ENCODE measurements around the gene FXYD2. TPM values are rescaled to one million over a fixed set of nuclear protein-coding genes. Genes with fewer than 3 reads are reported as not detected.
"Not testable (repeated sequence)": the region's sequence is repeated elsewhere in the genome, so short reads cannot be mapped to it uniquely, and the experiment has no call there.

The FXYD2 gene
- total RNA-seq: 2.7 TPM
- long read RNA-seq: 0 reads

DNA sequence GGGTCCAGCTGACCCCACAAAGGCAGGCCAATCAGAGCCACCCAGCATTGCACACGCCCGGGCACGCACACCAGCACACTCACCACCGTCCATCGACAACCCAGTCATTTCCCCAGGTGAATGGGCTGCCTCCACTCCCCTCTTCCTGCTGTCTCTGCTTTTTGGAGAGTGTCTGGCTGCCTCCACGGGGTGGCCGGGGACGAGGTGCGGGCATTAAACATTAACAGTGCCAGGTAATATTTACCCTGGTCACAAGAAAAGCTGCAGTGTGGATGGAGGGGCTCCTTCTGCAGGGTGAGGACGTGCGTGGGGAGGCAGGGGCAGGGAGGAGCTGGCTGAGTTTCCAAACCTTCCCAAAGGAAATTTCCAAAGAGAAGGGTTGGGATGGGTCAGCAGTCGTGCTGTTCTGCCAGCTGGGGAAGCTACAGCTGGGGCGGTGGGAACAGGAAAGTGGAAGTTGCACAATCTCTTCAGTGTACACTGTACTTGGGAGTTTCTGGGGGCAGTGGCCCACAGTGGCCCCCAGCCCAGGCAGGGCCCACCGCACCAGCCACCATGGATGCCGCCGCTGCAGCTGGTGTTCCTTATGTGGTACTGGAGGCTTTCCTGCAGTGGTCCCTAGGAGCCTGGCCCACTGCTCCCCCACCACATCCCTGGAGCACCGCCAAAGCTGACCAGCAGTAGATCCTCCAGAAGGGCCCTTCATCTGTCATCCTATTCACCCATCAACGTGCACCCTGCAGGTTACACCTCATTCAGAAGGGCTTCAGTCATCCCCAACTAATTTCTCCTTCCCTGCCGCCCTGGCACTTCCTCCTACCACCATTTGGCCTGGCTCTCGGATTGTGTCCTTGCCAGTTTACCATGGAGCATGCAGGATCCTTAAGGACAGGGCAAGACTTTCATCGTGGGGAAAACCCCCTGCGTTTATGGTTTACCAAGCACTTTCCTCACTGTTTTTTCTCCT, at the start of gene FXYD2:
Gene FXYD2, minus strand, starts transcription at position 174 of the 967 bp plus-strand sequence. Its CDS starts 66 bp downstream, at position 108.
- DNase-seq (ENCODE audit: missing footprints): peak; percentile 86
- peak; percentile 69 for ATAC-seq
- intact Hi-C loops (cut with DNase I): loop anchor here (5.0 kb wide), 1 partner anchor 227 kb away; no protein-coding TSS in a partner anchor

DNA sequence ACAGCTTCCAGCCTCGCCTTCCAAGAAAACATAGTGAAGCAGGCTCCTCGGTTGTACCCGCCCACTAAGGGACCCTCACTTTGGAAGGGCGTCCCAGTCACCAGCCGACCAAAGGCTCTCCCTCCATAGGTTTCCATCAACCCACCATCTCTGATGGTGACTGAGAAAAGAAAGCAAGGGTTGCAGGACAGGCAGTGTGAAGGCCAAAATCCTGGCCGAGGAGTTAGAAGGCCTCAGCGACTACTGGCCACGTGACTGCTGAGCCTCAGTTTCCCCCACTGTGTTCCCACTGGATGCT, 49.2 kb upstream of the FXYD2 start:
- no peak for ATAC-seq
- intact Hi-C loops (cut with DNase I): no loop called here
- DNase-seq (ENCODE audit: missing footprints): no peak

DNA sequence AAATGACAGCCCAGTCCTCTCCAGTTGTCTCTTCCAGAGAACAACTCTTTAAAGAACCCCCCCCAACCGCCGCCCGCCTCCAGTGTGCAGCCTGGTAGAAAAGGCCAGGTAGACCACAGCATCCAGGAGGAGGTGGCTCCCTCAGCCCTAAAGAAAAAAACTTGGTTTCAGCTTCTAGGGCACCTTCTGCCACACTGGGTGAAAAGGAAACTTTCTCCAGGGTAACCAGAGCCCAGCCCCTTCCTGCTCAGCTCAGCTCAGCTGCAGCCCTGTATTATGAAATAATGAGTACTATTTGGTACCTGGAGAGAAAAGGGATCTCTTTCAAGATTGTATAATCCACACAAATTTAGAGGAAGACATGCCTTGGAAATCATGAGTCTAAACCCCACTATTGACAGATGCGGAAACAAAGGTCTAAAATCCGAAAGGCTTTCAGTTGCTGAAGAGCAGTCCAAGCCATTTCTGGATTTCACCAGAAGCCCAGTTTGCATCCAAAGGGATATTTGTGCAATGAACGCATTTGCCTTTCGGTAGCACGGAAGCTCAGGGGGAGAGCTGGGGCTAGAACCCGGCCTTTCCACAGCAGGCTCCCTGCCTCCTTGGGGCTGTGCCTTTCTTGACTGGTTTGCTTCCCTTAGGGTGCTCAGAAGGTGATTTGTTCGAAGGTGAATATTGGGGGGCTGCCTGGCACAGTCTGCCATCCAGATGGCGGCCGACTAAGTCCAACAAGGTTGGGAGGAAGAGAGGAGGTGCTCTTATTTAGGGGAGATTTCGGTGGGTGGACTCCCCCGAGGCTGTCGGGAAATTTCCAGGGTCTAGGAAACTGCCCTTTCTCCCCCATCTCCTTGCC, 48.7 kb upstream of the FXYD2 start:
- ATAC-seq: no peak
- intact Hi-C loops (cut with DNase I): no loop called here
- DNase-seq (ENCODE audit: missing footprints): no peak

DNA sequence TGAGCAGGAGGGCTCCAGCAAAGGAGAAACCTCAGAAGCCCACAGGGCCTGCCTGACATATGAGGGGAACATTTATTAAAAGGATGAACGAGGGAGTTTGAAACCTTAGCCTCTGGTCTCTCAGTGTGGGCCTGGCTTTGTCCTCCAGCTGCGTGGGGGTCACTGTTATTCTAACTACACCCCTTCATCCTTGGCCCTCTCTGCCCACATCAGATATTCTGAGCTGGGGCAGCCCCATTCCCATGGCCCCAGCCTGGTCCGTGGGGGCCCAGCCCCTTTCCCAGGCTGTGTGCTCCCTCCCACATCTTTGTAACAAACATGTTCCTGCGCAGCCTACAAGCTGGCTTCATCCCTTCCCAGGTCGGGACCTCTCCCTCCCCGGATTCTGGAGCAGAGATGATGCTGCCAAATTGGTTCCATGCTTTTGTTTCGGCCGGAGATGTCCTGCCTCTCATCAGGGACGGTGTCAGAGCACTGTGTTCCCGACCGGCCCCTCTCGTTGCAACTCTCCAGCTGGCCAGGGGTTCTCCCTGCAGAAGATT, 47.9 kb upstream of the FXYD2 start:
- ATAC-seq (peak; percentile 20), DNase-seq (ENCODE audit: missing footprints) (no peak)
- intact Hi-C loops (cut with DNase I): no loop called here

DNA sequence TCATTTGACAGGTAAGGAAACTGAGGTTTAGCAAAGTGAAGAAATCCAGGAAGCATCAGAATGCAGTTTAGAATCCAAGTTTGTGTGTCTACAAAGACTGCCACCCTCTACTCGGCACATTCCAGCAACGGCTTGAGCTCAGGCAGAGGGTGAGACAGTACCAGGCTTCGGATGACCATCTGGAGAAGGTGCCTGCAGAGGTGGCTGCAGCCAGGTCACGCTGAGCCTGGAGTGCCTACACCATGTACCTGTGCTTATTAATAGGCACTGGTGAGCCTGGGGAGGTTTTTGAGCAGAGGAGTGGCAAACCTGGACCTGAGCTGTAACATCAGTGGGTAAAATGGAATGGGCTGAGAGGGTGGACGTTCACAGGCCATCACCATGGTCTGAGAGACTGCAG, 47.2 kb upstream of the FXYD2 start:
- intact Hi-C loops (cut with DNase I): no loop called here
- DNase-seq (ENCODE audit: missing footprints): no peak
- ATAC-seq: no peak

DNA sequence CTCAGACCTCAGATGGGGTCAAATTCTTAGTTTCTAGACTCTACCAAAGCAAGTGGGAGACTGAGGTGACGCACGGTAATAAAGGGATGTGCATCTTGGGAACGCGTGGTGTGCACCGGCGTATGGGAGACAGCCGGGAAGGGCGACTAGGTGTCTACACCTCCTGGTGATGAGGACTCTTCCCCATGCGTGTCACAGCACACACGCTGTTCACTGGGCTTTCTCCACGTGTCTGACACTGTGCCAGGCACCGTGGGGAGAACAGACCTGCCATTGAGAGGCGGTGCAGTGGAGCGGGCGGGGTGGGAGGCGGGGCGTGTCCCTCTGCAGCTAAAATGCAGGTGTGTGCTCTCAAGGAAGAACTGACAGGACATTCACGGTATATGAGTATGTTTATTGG, 46.6 kb upstream of the FXYD2 start:
- intact Hi-C loops (cut with DNase I): no loop called here
- DNase-seq (ENCODE audit: missing footprints) (no peak), ATAC-seq (no peak)

DNA sequence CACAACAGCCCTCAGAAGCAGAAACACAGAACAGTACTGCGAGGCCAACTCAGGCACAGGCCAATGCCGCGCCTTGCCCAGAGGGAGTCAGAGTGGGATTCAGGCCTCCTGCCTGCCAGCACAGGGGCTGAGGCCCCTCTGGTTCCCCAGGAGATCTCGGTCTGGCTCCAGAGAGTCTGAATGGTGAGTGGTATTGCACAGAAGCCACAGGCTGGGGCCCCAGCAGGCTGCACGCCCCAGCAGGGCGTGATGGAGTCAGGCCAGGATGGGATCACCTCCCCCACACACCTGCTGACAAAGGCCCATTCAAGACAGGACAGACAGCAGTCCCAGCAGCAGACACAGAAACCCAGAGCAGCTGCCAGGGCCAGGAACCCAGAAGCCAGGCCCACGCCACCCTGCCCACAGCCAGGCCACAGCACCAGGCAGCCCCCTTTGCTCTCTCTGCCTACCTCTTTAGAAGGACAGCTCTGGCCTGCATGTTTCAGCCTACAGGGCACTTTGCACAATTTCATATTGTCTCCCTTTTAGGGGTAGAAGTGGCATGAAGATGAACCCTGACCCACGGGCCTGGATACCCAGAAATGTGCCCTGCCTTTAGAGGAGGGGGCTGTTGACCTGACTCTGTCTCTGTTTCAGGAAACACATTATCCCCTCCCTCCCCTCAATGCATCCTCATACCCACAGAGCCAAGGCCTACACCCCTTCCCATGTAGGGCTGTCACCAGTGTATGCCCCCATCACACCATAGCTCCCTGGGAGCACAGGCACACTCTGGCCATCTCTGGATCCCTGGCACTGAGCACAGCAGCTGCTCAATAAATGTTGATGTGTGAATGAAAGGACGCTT, 45.8 kb upstream of the FXYD2 start:
- DNase-seq (ENCODE audit: missing footprints): no peak
- no peak for ATAC-seq
- intact Hi-C loops (cut with DNase I): no loop called here

DNA sequence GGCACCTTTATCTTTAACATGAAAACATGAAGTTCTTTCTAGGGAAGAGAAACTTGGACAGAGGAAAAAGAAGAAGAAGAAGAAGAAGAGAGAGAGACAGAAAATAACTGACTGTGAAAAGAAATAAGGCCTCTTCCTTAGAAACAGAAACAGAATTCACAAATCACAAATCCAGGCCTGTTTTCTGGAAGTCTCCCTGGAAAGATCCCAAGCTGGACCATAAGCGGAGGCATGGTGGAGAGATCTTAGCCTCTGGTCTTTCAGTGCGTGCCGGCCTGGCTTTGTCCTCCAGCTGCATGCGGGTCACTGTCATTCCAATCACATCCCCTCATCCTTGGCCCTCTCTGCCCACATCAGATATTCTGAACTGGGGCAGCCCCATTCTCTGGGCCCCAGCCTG, 45.1 kb upstream of the FXYD2 start:
- ATAC-seq: no peak
- intact Hi-C loops (cut with DNase I): no loop called here
- DNase-seq (ENCODE audit: missing footprints): no peak

DNA sequence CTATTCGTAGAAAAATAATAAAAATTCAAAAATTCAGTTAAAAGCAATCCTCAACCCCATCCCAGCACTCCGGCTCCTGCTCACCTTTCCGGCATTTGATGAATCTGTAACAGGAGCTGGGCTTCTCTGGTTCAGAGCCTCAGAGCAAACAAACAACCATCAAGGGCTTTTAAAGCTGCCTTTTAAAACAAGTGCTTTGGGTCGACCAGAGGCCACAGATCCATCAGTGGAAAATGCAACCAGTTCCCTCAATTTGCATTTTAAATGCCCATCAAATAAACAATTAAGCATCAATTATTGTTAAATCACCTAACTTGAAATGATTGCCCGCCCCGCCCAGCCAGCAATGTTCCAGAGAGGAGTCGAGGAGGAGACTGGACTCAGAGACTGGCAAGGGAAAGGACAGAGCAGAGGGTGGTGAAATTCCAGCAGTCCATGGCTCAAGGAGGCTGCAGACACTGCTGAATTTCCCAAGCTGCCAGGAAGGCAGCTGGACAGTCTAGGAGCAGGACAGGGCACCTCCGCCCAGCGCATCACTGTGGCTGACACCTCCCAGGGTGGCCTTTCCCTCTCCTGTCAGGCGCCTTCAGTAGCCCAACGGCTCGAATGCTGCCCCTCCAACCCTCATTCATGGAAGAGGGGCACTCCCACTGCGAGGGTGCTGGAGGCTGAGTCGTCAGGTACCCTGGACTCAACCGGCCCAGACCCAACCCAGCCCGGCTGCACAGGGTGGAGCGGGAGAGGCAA, 44.4 kb upstream of the FXYD2 start:
- no peak for ATAC-seq
- intact Hi-C loops (cut with DNase I): no loop called here

DNA sequence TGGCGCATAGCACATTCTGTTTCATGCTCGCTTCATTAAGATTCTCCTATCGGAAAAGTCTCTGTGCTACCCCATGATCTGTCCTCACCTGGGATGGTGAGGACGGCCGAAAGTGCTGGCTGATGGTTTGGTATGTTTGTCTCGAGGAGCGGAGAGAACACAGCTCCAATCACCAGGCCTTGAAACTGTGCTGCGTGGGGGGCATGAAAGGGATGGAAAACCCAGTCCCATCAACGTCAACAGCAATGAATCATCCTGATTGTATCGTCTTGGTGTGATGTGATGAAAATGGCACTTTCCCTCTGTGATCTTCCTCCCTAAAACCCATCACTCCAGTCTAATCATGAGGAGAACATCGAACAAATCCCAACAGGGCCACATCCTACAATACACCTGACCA, 43.5 kb upstream of the FXYD2 start:
- no peak for ATAC-seq
- DNase-seq (ENCODE audit: missing footprints): no peak
- intact Hi-C loops (cut with DNase I): no loop called here

More for the DNA sequence above, 44.4 kb upstream of the FXYD2 start:
- DNase-seq (ENCODE audit: missing footprints): no peak

DNA sequence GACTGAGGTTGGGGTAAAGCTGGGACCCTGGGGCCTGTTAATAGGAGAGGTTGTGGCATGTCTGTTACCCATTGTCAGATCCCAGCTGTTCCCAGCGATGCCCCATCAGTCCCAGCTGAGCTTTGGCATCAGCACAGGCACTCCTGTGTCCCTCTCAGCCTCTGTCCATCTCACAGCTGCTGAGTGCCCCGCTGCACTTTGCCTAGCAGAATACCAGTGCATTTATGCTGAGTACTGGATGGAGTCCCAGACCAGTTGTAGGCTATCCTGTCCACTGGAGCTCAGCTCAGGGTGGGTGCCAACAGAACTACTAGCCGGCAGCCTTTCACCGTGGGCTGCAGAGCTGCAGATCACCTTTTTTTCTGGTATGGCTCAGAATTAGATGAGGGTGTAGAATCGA, 42.0 kb upstream of the FXYD2 start:
- no peak for ATAC-seq
- no peak for DNase-seq (ENCODE audit: missing footprints)
- intact Hi-C loops (cut with DNase I): no loop called here

DNA sequence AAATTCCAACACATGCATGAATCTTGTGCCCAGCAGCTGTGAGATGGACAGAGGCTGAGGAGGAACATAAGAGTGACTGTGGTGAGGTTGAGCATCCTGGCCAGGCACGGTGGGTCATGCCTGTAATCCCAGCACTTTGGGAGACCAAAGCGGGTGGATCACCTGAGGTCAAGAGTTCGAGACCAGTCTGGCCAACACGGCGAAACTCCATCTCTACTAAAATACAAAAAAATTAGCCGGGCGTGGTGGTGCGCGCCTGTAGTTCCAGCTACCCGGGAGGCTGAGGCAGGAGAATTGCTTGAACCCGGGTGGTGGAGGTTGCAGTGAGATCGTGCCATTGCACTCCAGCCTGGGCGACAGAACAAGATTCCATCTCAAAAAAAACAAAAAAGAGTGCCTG, 41.0 kb upstream of the FXYD2 start:
- intact Hi-C loops (cut with DNase I); ATAC-seq; DNase-seq (ENCODE audit: missing footprints): not testable (repeated sequence)

DNA sequence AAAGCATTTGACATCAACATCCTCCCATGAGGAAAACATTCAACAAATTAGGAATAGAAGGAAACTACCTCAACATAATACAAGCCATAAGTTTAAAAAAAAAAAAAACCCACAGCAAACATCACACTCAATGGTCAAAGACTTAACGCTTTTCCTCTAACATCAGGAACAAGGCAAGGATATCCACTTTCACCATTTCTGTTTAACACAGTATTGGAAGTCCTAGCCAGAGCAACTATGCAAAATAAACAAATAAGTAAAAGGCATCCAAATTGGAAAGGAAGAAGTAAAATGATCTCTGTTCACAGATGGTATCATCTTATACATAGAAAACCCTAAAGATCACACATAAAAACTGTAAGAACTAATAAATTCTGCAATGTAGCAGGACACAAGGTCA, 38.8 kb upstream of the FXYD2 start:
- intact Hi-C loops (cut with DNase I): no loop called here
- no peak for ATAC-seq
- DNase-seq (ENCODE audit: missing footprints): no peak

DNA sequence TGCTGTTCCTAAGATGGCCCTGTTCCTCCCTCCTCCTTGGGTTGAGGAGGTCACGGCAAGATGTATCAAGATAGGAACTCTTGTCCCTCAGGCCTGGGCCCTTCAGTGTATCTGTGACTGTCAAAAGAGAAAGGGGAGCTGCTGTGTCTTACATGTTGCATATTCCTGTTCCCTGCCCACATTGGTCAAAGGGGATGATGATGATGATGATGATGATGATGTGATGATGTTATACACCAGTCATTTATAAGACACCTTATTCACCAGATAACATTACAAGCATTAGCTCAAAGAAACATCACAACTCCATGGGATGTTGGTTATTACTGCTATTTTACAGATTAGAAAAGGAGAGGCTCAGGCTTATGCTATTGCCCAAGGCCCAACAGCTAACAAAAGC, 38.2 kb upstream of the FXYD2 start:
- ATAC-seq: no peak
- intact Hi-C loops (cut with DNase I): no loop called here
- no peak for DNase-seq (ENCODE audit: missing footprints)

DNA sequence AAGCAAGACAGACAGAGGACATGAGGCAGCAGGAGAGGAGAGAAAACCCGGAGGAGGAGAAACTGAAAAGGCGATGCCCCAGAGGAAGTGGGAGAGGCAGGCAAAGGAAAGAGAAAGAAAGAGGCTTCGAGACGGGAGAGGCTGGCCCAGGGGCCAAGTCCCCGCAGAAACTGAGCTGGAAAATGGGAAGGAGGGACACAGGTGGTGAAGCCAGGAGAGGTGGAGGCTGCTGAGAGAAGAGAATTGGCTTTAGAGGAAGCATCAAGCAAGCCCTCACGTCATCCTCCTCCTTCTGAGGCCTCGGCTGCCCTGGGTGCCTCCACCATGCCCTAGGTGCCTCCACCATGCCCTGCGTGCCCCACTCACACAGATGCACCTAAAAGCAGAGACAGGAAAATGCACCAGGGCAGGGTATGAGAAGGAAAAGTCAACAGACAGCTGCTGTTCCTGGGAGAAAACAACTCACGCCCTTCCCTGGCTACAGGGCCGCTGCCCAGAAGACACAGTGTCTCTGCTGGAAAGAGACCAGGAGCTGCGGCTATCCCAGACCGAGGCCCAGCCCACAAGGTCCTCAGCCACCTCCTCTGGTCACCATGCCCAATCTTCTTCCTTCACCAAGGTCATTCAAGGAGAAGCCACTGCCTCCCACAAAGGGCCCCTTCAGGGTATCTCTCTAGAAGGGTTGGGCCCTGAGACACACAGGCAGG, 37.6 kb upstream of the FXYD2 start:
- DNase-seq (ENCODE audit: missing footprints) (no peak), ATAC-seq (peak; percentile 45)
- intact Hi-C loops (cut with DNase I): no loop called here

DNA sequence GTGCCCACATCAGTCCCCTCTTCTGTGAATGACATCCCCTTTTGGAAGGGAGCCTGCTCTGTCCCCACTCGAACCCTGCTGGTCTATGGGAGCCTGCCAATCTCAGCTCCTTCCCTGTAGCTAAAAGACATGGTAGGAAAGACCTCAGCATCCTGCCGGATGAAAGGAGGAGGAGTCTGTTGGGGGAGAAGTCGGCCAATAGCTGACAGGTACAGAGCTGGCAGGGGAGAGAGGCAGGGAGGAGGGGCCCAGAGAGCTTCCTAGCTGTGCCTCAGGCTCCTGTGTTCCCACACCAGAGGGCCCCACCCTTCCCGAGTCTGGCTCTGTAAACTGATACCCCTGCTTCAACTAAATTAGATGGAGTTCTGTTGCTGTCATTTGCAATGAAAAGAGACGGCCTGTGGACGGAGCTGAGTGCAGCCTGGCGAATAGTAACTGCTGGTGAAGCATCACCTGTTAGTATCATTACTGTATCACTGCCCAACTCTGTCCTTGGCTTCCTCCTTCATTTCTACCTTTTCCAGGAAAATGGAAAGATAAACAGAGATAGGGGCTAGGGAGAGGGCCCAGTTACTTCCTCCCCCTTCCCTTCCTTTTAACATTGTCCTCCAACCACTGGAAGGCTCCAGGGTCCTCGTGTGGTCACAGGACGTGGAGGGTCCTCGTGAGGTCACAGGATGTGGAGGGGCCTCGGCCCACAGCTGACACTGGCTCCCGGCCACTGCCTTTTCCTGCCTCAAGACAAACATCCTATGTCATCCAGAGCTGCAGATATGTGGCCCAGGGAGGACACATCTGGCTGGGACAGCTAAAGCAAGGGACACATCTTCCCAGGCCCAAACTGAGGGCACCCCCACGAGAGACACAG, 36.8 kb upstream of the FXYD2 start:
- peak; percentile 70 for ATAC-seq
- no peak for DNase-seq (ENCODE audit: missing footprints)
- intact Hi-C loops (cut with DNase I): loop anchor here (1.0 kb wide), 1 partner anchor 15 kb away; the partner anchor contains the start of gene FXYD6
